GM19099 (cell line): ENCODE measurements around the gene CDH12.

Experiments
- POLR2A ChIP-seq: IDR thresholded peaks from 3 replicates; pipeline ENCODE4 v1.6.1; 2011; ENCODE audit warnings: low read depth; ENCODE audit not compliant: insufficient read length; ENCODE audit errors: extremely low read depth

Gene CDH12

GRCh38 chr5:21791304-21791703 is 1061.8 kb downstream of the CDH12 start:
- no peak for TF ChIP-seq POLR2A

GRCh38 chr5:21784487-21784886 is 1068.7 kb downstream of the CDH12 start:
- no peak for TF ChIP-seq POLR2A

- TF ChIP-seq POLR2A = no peak
Measured at GRCh38 chr5:21783074-21783679, 1070.0 kb downstream of the CDH12 start.

- no peak for TF ChIP-seq POLR2A
Measured at GRCh38 chr5:21776466-21776865, 1076.7 kb downstream of the CDH12 start.

GRCh38 chr5:21774801-21775200 is 1078.3 kb downstream of the CDH12 start:
- no peak for TF ChIP-seq POLR2A

GRCh38 chr5:21774281-21774680 is 1078.9 kb downstream of the CDH12 start:
- no peak for TF ChIP-seq POLR2A

GRCh38 chr5:21773456-21773855 is 1079.7 kb downstream of the CDH12 start:
- no peak for TF ChIP-seq POLR2A

GRCh38 chr5:21765406-21765805 is 1087.7 kb downstream of the CDH12 start:
- no peak for TF ChIP-seq POLR2A

- no peak for TF ChIP-seq POLR2A
Measured at GRCh38 chr5:21739096-21739495, 1114.0 kb downstream of the CDH12 start.

GRCh38 chr5:21723500-21723899 is 1129.6 kb downstream of the CDH12 start:
- TF ChIP-seq POLR2A = no peak

- TF ChIP-seq POLR2A = no peak
Measured at GRCh38 chr5:21711866-21712758, 1141.0 kb downstream of the CDH12 start.

- no peak for TF ChIP-seq POLR2A
Measured at GRCh38 chr5:21709770-21710169, 1143.4 kb downstream of the CDH12 start.

GRCh38 chr5:21704974-21705668 is 1148.0 kb downstream of the CDH12 start:
- TF ChIP-seq POLR2A = no peak

- TF ChIP-seq POLR2A = no peak
Measured at GRCh38 chr5:21701317-21701716, 1151.8 kb downstream of the CDH12 start.
